ENCODE measurements around the gene MAPK6. TPM values are rescaled to one million over a fixed set of nuclear protein-coding genes. Genes with fewer than 3 reads are reported as not detected.

The MAPK6 gene
- total RNA-seq, 1 experiment from 2014 or later = 38.7 TPM

- peaks cover 25% of the 10 kb centered on the region for H3F3A ChIP-seq (ENCODE audit: insufficient read depth, low read depth)
- CTCF ChIA-PET = no interaction called here
- intact Hi-C loops (cut with micrococcal nuclease; ENCODE audit: unreplicated experiment) = no loop called here
- H3K9me3 ChIP-seq (ENCODE audit: insufficient read depth, low read depth) = no peaks in the 10 kb centered on the region
- no peak overlapping the region for H2AFZ ChIP-seq
- H3K4me1 ChIP-seq (replicated peaks; ENCODE audit: insufficient read depth) = peaks cover 33% of the 10 kb centered on the region
- no peak overlapping the region for H3K4me3 ChIP-seq
- H3K27me3 ChIP-seq (ENCODE audit: insufficient read depth, low read depth) = no peaks in the 10 kb centered on the region
- no peaks in the 10 kb centered on the region for H3K79me2 ChIP-seq (ENCODE audit: low read depth)
- no peak overlapping the region for H3K4me2 ChIP-seq
- BruUV-seq (replicated peaks) = no TSS peak
- H3K36me3 ChIP-seq (ENCODE audit: low read depth) = no peaks in the 10 kb centered on the region
- H4K20me1 ChIP-seq (ENCODE audit: insufficient read depth) = no peaks in the 10 kb centered on the region
- TF ChIP-seq CTCF (conservative IDR thresholded peaks at IDR 0.05) = no peak
- TF ChIP-seq EZH2 (IDR thresholded peaks at IDR 0.05; ENCODE audit: low read depth) = no peak
- no peak for DNase-seq
- no peaks in the 10 kb centered on the region for H3K9me2 ChIP-seq (ENCODE audit: insufficient read depth)
- H3K27ac ChIP-seq = no peak overlapping the region
- POLR2A ChIA-PET (ENCODE audit: unreplicated experiment) = no interaction called here
Observed at GRCh38 chr15:52099651-52100272, 80.7 kb downstream of the MAPK6 start.

DNA sequence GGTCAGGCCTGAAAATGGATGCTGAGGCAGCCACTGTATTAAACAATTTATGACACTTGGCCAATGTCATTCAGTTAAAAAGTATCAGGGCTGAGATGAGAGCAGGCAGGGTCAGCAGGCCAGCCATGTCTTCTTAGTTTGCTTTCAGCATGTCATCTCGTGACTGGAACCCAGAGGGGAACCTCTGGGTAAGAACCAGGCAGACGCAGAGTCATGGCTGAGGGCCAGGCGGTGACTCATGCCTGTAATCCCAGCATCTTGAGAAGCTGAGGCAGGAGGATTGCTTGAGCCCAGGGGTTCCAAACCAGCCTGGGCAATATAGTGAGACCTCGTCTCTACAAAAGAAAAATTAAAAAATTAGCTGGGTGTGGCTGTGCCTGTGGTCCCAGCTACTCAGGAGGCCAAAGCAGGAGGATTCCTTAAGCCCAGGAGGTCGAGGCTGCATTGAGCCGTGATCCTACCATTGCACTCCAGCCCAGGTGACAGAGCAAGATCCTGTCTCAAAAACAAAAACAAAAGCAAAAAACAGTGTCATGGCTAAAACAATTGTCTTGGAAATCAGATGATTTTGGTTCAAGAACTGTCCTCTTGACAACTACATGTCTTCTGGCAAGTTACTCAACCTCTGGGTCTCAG, 81.9 kb downstream of the MAPK6 start:
- DNase-seq = peak; percentile 38 to 63

More for the DNA sequence above, 81.9 kb downstream of the MAPK6 start:
- Histone ChIP-seq H3K9me2 (ENCODE audit: insufficient read depth) (no peaks in the 10 kb centered on the region; the same call in 1 of the 2 replicates), H3K27ac (no peak overlapping the region), H3K36me3 (ENCODE audit: low read depth) (no peaks in the 10 kb centered on the region), H2AFZ (no peak overlapping the region), H3K27me3 (ENCODE audit: insufficient read depth, low read depth) (no peaks in the 10 kb centered on the region), H3K9me3 (ENCODE audit: insufficient read depth, low read depth) (no peaks in the 10 kb centered on the region), H3F3A (ENCODE audit: insufficient read depth, low read depth) (peaks cover 18% of the 10 kb centered on the region), H3K4me1 (replicated peaks; ENCODE audit: insufficient read depth) (peaks cover 24% of the 10 kb centered on the region), H3K79me2 (ENCODE audit: low read depth) (no peaks in the 10 kb centered on the region), H3K4me2 (no peak overlapping the region), H3K4me3 (no peak overlapping the region), H4K20me1 (ENCODE audit: insufficient read depth) (no peaks in the 10 kb centered on the region)
- TF ChIP-seq EZH2 (IDR thresholded peaks at IDR 0.05; ENCODE audit: low read depth) = no peak
- no peak for TF ChIP-seq CTCF (conservative IDR thresholded peaks at IDR 0.05)
- ChIA-PET CTCF (interaction anchor here (0.7 kb wide), 1 partner anchor 264 kb away, joined by 4 read pairs; no protein-coding TSS in a partner anchor), POLR2A (ENCODE audit: unreplicated experiment) (no interaction called here)
- intact Hi-C loops (cut with micrococcal nuclease; ENCODE audit: unreplicated experiment) = no loop called here
- BruUV-seq (replicated peaks) = no TSS peak

All from PC-9 (cell line).